Breast epithelium (tissue), 4 donors: Measurements from ENCODE around the gene METTL21A. TPM values are rescaled to one million over a fixed set of nuclear protein-coding genes. Genes with fewer than 3 reads are reported as not detected.
"Not testable (repeated sequence)": the region's sequence is repeated elsewhere in the genome, so short reads cannot be mapped to it uniquely, and the experiment has no call there.

Source experiments
- DNase-seq, 2 donors: peaks; one replicate each; pipeline ENCODE4 v3.0.0-alpha.2; 2019; ENCODE audit warnings: low spot score in 2 of 2
- H3K27ac ChIP-seq, 2 donors: fragments of 200-600 bp; sonication (generic) in 1 of 2; one replicate each; pipeline ENCODE4 v1.5.1; 2016 to 2019; ENCODE audit warnings: mild to moderate bottlenecking in 1 of 2
- H3K27me3 ChIP-seq, 2 donors: fragments of 200-600 bp; sonication (generic) in 1 of 2; one replicate each; pipeline versions ENCODE4 v1.5.1 to v1.6.0; 2017 to 2019; ENCODE audit warnings: control low read depth in 1 of 2, mild to moderate bottlenecking in 1 of 2
- H3K36me3 ChIP-seq: fragments of 200-600 bp; one replicate; pipeline ENCODE4 v1.5.1; 2019
- H3K4me1 ChIP-seq, 2 donors: fragments of 200-600 bp; sonication (generic); one replicate each; pipeline ENCODE4 v1.5.1; 2016 to 2019; ENCODE audit warnings: control low read depth in 1 of 2
- H3K4me3 ChIP-seq, 3 donors: fragments of 200-600 bp; sonication (generic); 1 replicate in 2 of 3; 2 replicates in 1 of 3; pipeline ENCODE4 v1.5.1; 2016 to 2019; ENCODE audit warnings: mild to moderate bottlenecking in 3 of 3, moderate library complexity in 2 of 3
- H3K9me3 ChIP-seq, 2 donors: fragments of 200-600 bp; sonication (generic) in 1 of 2; one replicate each; pipeline ENCODE4 v1.5.1; 2016 to 2019; ENCODE audit warnings: control low read depth in 1 of 2
- POLR2A ChIP-seq: fragments of 450-650 bp; IDR thresholded peaks from one replicate; pipeline ENCODE4 v1.6.1; 2016; ENCODE audit warnings: antibody characterized with exemption, mild to moderate bottlenecking, moderate library complexity
- POLR2AphosphoS5 ChIP-seq, 3 donors: sonication (generic); formaldehyde crosslinking; IDR thresholded peaks; one replicate each; pipeline ENCODE4 v1.6.1; 2017; ENCODE audit warnings: antibody characterized with exemption in 3 of 3
- intact Hi-C: fragments of 100-400 bp; cut with DNase I; formaldehyde crosslinking; loops from one replicate; pipeline ENCODE4 v1.15.1; 2023; ENCODE audit warnings: low total_unique reads
- total RNA-seq, 3 donors: library from RNA; depleted of rRNA; stranded (reverse); fragments of >200 nt; gene quantifications; one replicate each; pipeline ENCODE4 v1.1.0, GENCODE V29; 2016
- TF ChIP-seq, protein P1 (sequence below), 3 donors: fragments of 450-650 bp; IDR thresholded peaks; one replicate each; pipeline ENCODE4 v1.5.1; 2016 to 2017; ENCODE audit warnings: antibody characterized with exemption in 3 of 3, mild to moderate bottlenecking in 3 of 3, moderate library complexity in 3 of 3

Gene METTL21A
- total RNA-seq, 3 donors from 2014 or later: 12.4 to 17.0 (median 13.3) TPM

DNA sequence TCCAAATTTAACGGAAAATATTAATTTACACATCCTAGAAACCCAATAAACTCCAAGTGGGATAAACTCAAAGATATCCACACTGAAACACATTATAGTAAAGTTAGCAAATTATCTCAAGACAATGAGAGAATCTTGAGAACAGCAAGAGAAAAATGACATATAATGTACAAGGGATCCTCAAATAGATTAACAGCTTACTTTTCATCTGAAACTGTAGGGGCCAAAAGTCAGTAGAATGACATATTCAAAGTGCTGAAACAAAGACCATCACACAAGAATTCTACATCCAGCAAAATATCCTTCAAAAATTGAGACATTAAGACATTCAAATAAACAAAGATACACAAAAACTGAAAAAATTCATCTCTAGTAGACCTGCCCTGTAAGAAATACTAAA is 18.7 kb upstream of the METTL21A start:
- TF ChIP-seq, protein P1, sequence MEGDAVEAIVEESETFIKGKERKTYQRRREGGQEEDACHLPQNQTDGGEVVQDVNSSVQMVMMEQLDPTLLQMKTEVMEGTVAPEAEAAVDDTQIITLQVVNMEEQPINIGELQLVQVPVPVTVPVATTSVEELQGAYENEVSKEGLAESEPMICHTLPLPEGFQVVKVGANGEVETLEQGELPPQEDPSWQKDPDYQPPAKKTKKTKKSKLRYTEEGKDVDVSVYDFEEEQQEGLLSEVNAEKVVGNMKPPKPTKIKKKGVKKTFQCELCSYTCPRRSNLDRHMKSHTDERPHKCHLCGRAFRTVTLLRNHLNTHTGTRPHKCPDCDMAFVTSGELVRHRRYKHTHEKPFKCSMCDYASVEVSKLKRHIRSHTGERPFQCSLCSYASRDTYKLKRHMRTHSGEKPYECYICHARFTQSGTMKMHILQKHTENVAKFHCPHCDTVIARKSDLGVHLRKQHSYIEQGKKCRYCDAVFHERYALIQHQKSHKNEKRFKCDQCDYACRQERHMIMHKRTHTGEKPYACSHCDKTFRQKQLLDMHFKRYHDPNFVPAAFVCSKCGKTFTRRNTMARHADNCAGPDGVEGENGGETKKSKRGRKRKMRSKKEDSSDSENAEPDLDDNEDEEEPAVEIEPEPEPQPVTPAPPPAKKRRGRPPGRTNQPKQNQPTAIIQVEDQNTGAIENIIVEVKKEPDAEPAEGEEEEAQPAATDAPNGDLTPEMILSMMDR (IDR thresholded peaks at IDR 0.05): no peak
- no peak for TF ChIP-seq POLR2A

DNA sequence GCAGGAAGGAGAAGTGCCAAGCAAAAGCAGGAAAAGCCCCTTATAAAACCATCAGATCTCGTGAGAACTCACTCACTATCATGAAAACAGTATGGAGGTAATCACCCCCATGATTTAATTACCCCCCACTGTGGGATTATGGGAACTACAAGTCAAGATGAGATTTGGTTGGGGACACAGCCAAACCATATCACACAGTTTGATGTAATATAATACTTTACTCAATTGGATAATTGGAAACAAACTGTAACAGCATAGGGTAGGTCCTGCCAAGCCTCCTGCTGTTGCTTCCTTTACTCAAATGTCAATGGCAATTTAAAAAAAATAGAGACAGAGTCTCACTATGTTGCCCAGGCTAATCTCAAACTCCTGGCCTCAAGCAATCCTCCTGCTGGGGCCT is 15.5 kb upstream of the METTL21A start:
- DNase-seq: no peak
- no peaks in the 10 kb centered on the region for H3K4me1 ChIP-seq
- intact Hi-C loops: no loop called here
- H3K36me3 ChIP-seq: no peaks in the 10 kb centered on the region
- H3K27ac ChIP-seq: no peak overlapping the region
- TF ChIP-seq POLR2A: no peak
- no peak overlapping the region for H3K4me3 ChIP-seq
- H3K9me3 ChIP-seq: no peaks in the 10 kb centered on the region
- no peaks in the 10 kb centered on the region for H3K27me3 ChIP-seq

More for the DNA sequence above, 18.7 kb upstream of the METTL21A start:
- Histone ChIP-seq H3K27me3 (no peaks in the 10 kb centered on the region), H3K4me1 (no peaks in the 10 kb centered on the region), H3K27ac (no peak overlapping the region), H3K4me3 (no peak overlapping the region), H3K9me3 (no peaks in the 10 kb centered on the region), H3K36me3 (no peaks in the 10 kb centered on the region)
- intact Hi-C loops: no loop called here
- DNase-seq: no peak

DNA sequence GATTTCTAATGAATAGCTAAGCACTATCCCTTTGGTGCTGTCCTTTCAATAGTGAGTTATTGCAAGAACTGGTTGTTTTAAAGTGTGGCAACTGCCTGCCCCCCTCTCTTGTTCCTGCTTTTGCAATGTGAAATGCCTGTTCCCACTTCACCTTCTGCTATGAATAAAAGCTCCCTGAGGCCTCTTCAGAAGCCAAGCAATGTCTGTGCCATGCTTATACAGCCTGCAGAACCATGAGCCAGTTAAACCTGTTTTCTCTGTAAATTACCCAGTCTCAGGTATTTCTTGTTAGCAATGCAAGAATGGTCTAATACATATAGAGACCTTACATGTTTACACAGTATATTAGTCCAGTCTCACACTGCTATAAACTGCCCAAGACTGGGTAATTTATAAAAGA is 15.0 kb upstream of the METTL21A start:
- intact Hi-C loops: no loop called here
- Histone ChIP-seq H3K27ac (no peak overlapping the region), H3K4me3 (no peak overlapping the region), H3K4me1 (no peaks in the 10 kb centered on the region), H3K36me3 (no peaks in the 10 kb centered on the region), H3K9me3 (no peaks in the 10 kb centered on the region), H3K27me3 (no peaks in the 10 kb centered on the region)
- TF ChIP-seq POLR2AphosphoS5 (IDR thresholded peaks at IDR 0.05) (no peak), POLR2A (no peak)
- TF ChIP-seq, protein P1 (IDR thresholded peaks at IDR 0.05): no peak
- no peak for DNase-seq

DNA sequence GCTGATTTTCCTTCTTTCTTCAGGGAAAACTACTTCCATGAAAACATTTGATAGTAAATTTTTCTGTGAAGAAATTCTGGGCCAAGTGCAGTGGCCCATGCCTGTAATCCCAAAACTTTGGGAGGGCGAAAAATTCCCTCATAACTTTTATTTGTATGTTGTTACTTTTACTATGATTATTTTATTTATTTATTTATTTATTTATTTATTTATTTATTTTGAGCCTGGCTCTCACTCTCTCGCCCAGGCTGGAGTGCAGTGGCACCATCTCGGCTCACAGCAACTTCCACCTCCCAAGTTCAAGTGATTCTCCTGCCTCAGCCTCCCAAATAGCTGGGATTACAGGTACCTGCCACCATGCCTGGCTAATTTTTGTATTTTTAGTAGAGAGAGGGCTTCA is 14.1 kb upstream of the METTL21A start:
- H3K36me3 ChIP-seq, H3K4me3 ChIP-seq, intact Hi-C loops, H3K4me1 ChIP-seq, DNase-seq, H3K27ac ChIP-seq, H3K27me3 ChIP-seq, H3K9me3 ChIP-seq: not testable (repeated sequence)

DNA sequence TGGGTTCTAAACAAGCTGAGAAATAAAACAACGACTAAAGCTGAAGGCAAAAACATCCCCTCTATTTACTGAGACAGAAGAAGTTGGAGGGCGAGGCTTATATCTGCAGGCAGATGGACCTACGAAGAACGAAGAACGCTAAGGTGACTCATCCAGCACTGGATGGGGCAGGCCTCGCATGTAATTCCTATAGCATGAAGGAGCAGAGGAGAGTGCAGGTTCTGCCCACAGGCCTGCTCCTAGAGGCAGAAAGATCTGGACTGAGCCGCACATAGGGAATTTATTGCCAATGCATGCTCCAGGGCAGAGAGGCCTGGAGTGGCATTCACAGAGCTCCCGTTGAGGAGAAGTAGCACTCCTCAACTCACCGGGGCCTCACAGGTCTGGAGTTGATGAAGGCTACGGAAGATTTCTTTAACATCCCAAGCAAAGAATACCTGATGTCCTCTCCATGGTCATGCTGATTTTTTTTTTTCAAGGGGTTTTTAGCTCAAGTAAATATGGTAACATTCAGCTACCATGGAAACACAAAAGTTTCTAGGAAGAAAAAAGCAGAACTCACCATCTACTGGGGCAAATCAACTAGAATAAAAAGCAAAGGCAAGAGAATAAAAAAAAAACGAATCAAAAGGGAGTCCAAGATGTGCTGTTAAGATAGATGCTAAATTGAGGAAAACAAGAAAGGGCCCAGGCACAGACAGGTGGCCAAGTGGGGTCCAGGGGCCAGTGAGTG is 10.4 kb upstream of the METTL21A start:
- TF ChIP-seq, protein P1 (IDR thresholded peaks at IDR 0.05): no peak
- TF ChIP-seq POLR2A: no peak
- no peak for TF ChIP-seq POLR2AphosphoS5 (IDR thresholded peaks at IDR 0.05)
- H3K36me3 ChIP-seq: no peaks in the 10 kb centered on the region
- no peaks in the 10 kb centered on the region for H3K27me3 ChIP-seq
- H3K9me3 ChIP-seq: no peaks in the 10 kb centered on the region
- H3K4me3 ChIP-seq: no peak overlapping the region
- peaks cover 0 to 6% of the 10 kb centered on the region in 2 donors for H3K4me1 ChIP-seq
- no peak for DNase-seq
- no peak overlapping the region for H3K27ac ChIP-seq
- intact Hi-C loops: no loop called here

DNA sequence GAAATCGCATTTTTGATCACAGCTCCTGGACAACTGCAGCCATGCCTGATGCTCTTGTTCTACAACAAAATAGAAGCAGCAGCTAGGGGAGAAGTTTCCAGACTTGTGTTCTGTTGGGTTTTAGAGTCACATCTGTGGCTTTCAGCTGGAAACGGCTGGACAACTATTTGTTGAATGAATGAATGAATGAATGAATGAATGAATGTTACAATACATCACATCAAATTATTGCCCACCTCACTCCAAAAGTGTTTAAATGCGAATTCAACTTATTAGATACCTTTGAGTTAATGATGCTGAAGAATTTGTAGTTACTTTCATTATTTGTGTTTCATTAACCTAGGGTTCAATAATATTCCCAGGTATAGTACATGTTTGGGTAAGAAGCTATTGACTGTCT is 8.5 kb upstream of the METTL21A start:
- no peaks in the 10 kb centered on the region for H3K36me3 ChIP-seq
- H3K4me3 ChIP-seq: no peak overlapping the region
- H3K27ac ChIP-seq: no peak overlapping the region
- intact Hi-C loops: no loop called here
- no peaks in the 10 kb centered on the region for H3K9me3 ChIP-seq
- no peak for DNase-seq
- no peak for TF ChIP-seq POLR2AphosphoS5 (IDR thresholded peaks at IDR 0.05)
- no peak for TF ChIP-seq POLR2A
- TF ChIP-seq, protein P1 (IDR thresholded peaks at IDR 0.05): no peak
- peaks cover 0 to 6% of the 10 kb centered on the region in 2 donors for H3K4me1 ChIP-seq
- H3K27me3 ChIP-seq: no peaks in the 10 kb centered on the region
